ENCODE data around the gene RIMS1.

Gene RIMS1

DNA sequence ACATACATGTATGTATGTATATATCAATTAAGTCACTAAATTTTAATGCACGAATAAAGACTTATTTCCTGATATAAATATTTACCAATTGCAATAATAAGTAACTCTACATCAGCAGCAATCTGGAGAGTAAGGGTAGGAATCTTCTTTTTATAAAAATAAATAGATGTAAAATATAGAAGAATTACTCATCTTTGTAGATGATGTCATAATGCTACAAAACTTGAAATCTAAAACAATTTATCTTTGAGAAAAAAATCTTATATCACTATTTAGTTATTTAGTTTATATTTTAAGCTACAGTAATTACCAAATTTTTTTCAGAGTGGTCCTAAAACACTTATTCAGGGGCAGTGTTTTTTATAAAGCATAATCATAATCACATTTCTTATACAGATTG is 351.7 kb downstream of the RIMS1 start:
- H3K36me3 ChIP-seq (ENCODE audit: control insufficient read depth, insufficient read depth, low read length) = no peaks in the 10 kb centered on the region
- H3K4me1 ChIP-seq (ENCODE audit: control insufficient read depth, insufficient read depth, low read length, poor library complexity, severe bottlenecking) = no peaks in the 10 kb centered on the region
- H3K9me3 ChIP-seq (ENCODE audit: control insufficient read depth, low read length) = no peaks in the 10 kb centered on the region
- no peak overlapping the region for H3K27ac ChIP-seq (ENCODE audit: low read depth, low read length, severe bottlenecking)
- no CpG with 5 or more reads among the region's 1 CpG for WGBS, 2 experiments (ENCODE audit: insufficient coverage in 2 of 2)
- no peak overlapping the region for H3K4me3 ChIP-seq (ENCODE audit: extremely low read depth, insufficient read depth, low read length, poor library complexity, severe bottlenecking)

DNA sequence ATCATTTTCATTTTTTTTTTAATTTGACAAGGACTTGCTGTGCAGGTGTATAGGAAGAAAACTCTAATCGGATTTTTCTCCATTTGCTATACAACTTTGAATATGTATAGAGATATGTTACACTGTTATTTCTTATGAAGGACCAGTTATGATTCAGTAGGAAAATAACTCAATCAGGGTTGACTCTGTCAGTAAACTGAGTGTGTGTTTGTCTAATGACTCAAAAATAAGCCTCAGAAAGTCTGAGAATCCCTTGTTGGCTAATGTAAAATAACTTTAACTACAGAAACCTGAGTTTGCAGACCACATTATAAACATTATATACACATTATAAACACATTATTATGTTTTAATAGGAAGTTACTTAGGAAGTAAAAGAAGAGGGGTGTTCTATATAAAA is 352.6 kb downstream of the RIMS1 start:
- H3K9me3 ChIP-seq (ENCODE audit: control insufficient read depth, low read length) = no peaks in the 10 kb centered on the region
- no peaks in the 10 kb centered on the region for H3K36me3 ChIP-seq (ENCODE audit: control insufficient read depth, insufficient read depth, low read length)
- WGBS, 2 experiments (ENCODE audit: insufficient coverage in 2 of 2) = no CpG with 5 or more reads among the region's 1 CpG
- H3K27ac ChIP-seq (ENCODE audit: low read depth, low read length, severe bottlenecking) = no peak overlapping the region
- H3K4me1 ChIP-seq (ENCODE audit: control insufficient read depth, insufficient read depth, low read length, poor library complexity, severe bottlenecking) = no peaks in the 10 kb centered on the region
- H3K4me3 ChIP-seq (ENCODE audit: extremely low read depth, insufficient read depth, low read length, poor library complexity, severe bottlenecking) = no peak overlapping the region

DNA sequence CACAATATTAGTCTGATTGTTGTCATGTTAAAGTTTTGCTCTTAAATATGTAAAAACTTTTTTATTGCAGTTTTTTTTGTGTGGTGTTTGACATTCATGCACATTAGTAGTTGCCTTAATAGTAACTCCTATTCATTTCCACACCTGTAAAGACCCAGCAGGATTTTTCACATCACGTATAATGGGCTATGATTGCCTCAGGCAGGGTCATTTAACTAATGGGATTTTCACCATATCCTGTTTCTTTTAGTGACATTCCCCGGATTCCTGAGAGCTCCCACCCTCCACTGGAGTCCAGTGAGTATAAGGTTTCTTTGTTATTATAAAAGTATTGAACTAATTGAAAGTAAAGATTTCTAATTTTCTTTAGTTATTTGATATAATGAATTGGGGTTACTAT is 359.2 kb downstream of the RIMS1 start:
- H3K9me3 ChIP-seq (ENCODE audit: control insufficient read depth, low read length) = no peaks in the 10 kb centered on the region
- H3K4me1 ChIP-seq (ENCODE audit: control insufficient read depth, insufficient read depth, low read length, poor library complexity, severe bottlenecking) = no peaks in the 10 kb centered on the region
- H3K36me3 ChIP-seq (ENCODE audit: control insufficient read depth, insufficient read depth, low read length) = no peaks in the 10 kb centered on the region
- no peak overlapping the region for H3K4me3 ChIP-seq (ENCODE audit: extremely low read depth, insufficient read depth, low read length, poor library complexity, severe bottlenecking)
- 0% methylated on average over 1 of the region's 2 CpGs; no CpG with 5 or more reads in 1 of the 2 experiments for WGBS, 2 experiments (ENCODE audit: insufficient coverage in 2 of 2)
- H3K27ac ChIP-seq (ENCODE audit: low read depth, low read length, severe bottlenecking) = no peak overlapping the region

DNA sequence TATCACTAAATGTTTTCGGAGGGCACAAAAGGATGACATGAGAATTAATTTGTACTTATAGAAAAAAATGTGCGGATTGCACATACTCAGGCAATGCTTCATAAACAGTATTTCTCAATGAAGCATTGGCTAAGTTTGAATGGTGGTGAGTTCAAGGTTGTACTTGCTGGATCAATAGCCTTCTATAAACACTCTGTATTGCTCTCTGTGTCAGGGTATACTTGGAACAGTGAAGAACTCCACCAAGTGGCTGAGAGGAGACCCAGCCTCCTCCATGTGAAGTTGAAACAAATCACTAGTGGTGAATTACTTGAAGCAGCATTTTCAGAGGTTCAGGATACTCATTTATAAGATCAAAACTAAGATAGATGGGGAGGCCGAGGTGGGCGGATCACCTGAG is 360.6 kb downstream of the RIMS1 start:
- Histone ChIP-seq H3K4me1 (ENCODE audit: control insufficient read depth, insufficient read depth, low read length, poor library complexity, severe bottlenecking) (no peaks in the 10 kb centered on the region), H3K27ac (ENCODE audit: low read depth, low read length, severe bottlenecking) (no peak overlapping the region), H3K9me3 (ENCODE audit: control insufficient read depth, low read length) (no peaks in the 10 kb centered on the region), H3K4me3 (ENCODE audit: extremely low read depth, insufficient read depth, low read length, poor library complexity, severe bottlenecking) (no peak overlapping the region), H3K36me3 (ENCODE audit: control insufficient read depth, insufficient read depth, low read length) (no peaks in the 10 kb centered on the region)
- 60% methylated on average over 1 of the region's 4 CpGs; no CpG with 5 or more reads in 1 of the 2 experiments for WGBS, 2 experiments (ENCODE audit: insufficient coverage in 2 of 2)

DNA sequence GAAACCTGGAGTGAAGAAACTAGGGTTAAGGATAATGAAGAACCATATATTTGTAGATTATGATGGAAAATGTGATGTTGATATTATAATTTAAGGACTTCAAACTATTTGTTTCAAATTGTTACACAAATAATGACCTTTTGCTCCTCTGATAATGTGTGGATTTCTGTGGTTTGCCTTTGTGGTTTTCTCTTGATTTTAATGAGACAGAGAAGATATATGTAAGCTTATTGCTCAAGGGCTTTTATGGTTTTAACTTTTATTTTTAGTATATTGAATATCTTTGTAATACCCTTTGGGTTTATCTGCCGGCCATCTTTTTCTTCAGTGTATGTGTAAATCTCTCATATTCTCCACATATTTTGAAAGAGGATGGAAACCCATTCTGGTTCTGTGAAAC is 362.3 kb downstream of the RIMS1 start:
- H3K36me3 ChIP-seq (ENCODE audit: control insufficient read depth, insufficient read depth, low read length) = no peaks in the 10 kb centered on the region
- no peaks in the 10 kb centered on the region for H3K9me3 ChIP-seq (ENCODE audit: control insufficient read depth, low read length)
- no peak overlapping the region for H3K27ac ChIP-seq (ENCODE audit: low read depth, low read length, severe bottlenecking)
- no peak overlapping the region for H3K4me3 ChIP-seq (ENCODE audit: extremely low read depth, insufficient read depth, low read length, poor library complexity, severe bottlenecking)
- WGBS, 2 experiments (ENCODE audit: insufficient coverage in 2 of 2) = no CpG with 5 or more reads among the region's 1 CpG
- no peaks in the 10 kb centered on the region for H3K4me1 ChIP-seq (ENCODE audit: control insufficient read depth, insufficient read depth, low read length, poor library complexity, severe bottlenecking)

DNA sequence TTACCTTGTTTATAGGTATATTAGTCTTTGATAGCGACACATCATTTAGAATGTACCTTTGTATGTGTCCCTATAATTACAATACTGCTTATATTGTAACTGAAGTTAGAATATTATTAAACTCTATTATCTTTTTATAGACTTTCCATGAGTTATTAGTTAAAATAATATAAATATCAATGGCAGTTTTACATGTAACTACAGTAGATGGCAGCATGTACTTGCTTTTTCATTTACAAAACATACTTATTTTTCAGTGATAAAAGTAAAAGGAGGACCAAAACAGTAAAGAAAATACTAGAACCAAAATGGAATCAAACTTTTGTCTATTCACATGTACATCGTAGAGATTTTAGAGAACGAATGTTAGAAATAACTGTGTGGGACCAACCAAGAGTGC is 364.3 kb downstream of the RIMS1 start:
- H3K9me3 ChIP-seq (ENCODE audit: control insufficient read depth, low read length) = no peaks in the 10 kb centered on the region
- no peaks in the 10 kb centered on the region for H3K36me3 ChIP-seq (ENCODE audit: control insufficient read depth, insufficient read depth, low read length)
- H3K4me1 ChIP-seq (ENCODE audit: control insufficient read depth, insufficient read depth, low read length, poor library complexity, severe bottlenecking) = no peaks in the 10 kb centered on the region
- no peak overlapping the region for H3K27ac ChIP-seq (ENCODE audit: low read depth, low read length, severe bottlenecking)
- no peak overlapping the region for H3K4me3 ChIP-seq (ENCODE audit: extremely low read depth, insufficient read depth, low read length, poor library complexity, severe bottlenecking)
- WGBS, 2 experiments (ENCODE audit: insufficient coverage in 2 of 2) = 90% methylated on average over 2 of the region's 3 CpGs; no CpG with 5 or more reads in 1 of the 2 experiments

DNA sequence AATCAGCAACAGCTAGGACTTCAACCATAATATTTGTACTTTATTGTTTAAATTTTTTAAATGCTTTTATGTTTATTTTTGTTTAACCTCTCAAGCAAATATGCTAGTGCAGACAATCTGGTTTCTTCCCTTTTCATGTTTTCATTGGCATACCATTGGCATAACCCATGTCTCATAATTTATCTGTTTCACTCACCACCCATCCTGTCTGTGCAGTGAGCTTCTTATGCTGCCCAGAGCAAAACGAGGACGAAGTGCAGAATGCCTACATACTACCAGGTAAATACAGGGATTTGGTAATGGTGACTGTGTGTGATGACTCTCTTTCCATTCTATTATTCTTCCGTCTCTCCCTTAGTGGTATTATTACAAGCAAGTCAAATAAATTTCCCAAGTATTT is 374.1 kb downstream of the RIMS1 start:
- Histone ChIP-seq H3K36me3 (ENCODE audit: control insufficient read depth, insufficient read depth, low read length) (no peaks in the 10 kb centered on the region), H3K4me3 (ENCODE audit: extremely low read depth, insufficient read depth, low read length, poor library complexity, severe bottlenecking) (no peak overlapping the region), H3K9me3 (ENCODE audit: control insufficient read depth, low read length) (no peaks in the 10 kb centered on the region), H3K27ac (ENCODE audit: low read depth, low read length, severe bottlenecking) (no peak overlapping the region), H3K4me1 (ENCODE audit: control insufficient read depth, insufficient read depth, low read length, poor library complexity, severe bottlenecking) (no peaks in the 10 kb centered on the region)
- no CpG with 5 or more reads among the region's 3 CpGs for WGBS, 2 experiments (ENCODE audit: insufficient coverage in 2 of 2)

DNA sequence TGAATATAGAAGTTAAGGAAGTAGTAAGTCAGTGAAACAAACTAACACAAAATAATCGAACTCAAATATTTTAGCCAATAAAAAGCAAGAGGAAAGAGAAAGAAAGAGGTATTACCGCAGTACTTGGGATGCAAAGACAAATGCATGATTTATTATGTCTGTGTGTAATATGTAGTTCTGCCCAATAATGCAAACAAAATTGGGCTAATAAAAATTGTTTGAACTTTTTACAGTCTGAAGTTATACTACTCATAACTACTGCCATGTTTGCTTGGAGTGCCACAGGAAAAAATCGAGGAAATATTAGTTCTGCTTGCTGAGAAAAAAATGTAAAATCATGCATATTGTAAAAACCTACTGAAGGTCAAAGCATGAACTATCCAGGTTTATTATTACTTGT is 375.2 kb downstream of the RIMS1 start:
- no peaks in the 10 kb centered on the region for H3K36me3 ChIP-seq (ENCODE audit: control insufficient read depth, insufficient read depth, low read length)
- H3K4me1 ChIP-seq (ENCODE audit: control insufficient read depth, insufficient read depth, low read length, poor library complexity, severe bottlenecking) = no peaks in the 10 kb centered on the region
- 90% methylated on average over 2 of the region's 3 CpGs; no CpG with 5 or more reads in 1 of the 2 experiments for WGBS, 2 experiments (ENCODE audit: insufficient coverage in 2 of 2)
- H3K27ac ChIP-seq (ENCODE audit: low read depth, low read length, severe bottlenecking) = no peak overlapping the region
- H3K9me3 ChIP-seq (ENCODE audit: control insufficient read depth, low read length) = no peaks in the 10 kb centered on the region
- H3K4me3 ChIP-seq (ENCODE audit: extremely low read depth, insufficient read depth, low read length, poor library complexity, severe bottlenecking) = no peak overlapping the region

DNA sequence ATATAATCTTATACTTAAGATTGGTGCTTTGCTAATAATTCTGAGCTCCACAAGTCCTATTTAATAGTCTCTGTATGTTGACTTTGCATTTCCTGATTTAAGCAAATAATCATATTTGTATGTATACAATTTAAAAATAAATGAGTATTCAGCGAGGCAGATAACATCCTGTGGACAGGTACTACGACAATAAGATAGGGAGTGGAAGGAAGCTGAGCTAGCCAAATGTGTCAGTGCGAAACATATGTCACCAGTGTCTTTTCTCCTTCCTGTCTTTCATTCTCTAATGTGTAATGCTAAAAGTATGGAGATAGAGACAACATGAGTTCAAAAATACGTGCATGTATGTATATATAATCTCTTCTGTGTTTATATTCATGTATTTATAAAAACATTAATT is 375.9 kb downstream of the RIMS1 start:
- Histone ChIP-seq H3K27ac (ENCODE audit: low read depth, low read length, severe bottlenecking) (no peak overlapping the region), H3K4me3 (ENCODE audit: extremely low read depth, insufficient read depth, low read length, poor library complexity, severe bottlenecking) (no peak overlapping the region), H3K9me3 (ENCODE audit: control insufficient read depth, low read length) (no peaks in the 10 kb centered on the region), H3K4me1 (ENCODE audit: control insufficient read depth, insufficient read depth, low read length, poor library complexity, severe bottlenecking) (no peaks in the 10 kb centered on the region), H3K36me3 (ENCODE audit: control insufficient read depth, insufficient read depth, low read length) (no peaks in the 10 kb centered on the region)
- 100% methylated on average over 1 of the region's 4 CpGs; no CpG with 5 or more reads in 1 of the 2 experiments for WGBS, 2 experiments (ENCODE audit: insufficient coverage in 2 of 2)

DNA sequence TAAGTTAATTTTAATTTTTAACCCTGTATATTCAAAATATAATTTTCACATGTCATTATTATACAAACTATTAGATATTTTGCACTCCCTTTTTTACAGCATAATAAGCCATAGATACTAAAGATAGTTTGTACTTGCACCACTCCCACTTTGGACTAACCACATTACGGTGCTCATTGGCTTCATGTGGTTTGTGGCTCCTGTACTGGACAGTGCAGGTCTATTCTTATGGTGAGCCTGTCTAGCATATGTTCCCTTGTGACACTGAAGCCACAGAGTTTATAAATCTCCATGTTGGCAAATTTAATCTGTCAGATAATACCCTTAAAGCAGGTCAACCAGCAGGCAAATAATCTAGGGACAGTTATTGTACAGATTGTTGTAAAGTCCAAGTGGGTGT is 381.1 kb downstream of the RIMS1 start:
- no CpG with 5 or more reads among the region's 1 CpG for WGBS, 2 experiments (ENCODE audit: insufficient coverage in 2 of 2)
- no peaks in the 10 kb centered on the region for H3K9me3 ChIP-seq (ENCODE audit: control insufficient read depth, low read length)
- H3K27ac ChIP-seq (ENCODE audit: low read depth, low read length, severe bottlenecking) = no peak overlapping the region
- H3K4me1 ChIP-seq (ENCODE audit: control insufficient read depth, insufficient read depth, low read length, poor library complexity, severe bottlenecking) = no peaks in the 10 kb centered on the region
- H3K36me3 ChIP-seq (ENCODE audit: control insufficient read depth, insufficient read depth, low read length) = no peaks in the 10 kb centered on the region
- no peak overlapping the region for H3K4me3 ChIP-seq (ENCODE audit: extremely low read depth, insufficient read depth, low read length, poor library complexity, severe bottlenecking)

DNA sequence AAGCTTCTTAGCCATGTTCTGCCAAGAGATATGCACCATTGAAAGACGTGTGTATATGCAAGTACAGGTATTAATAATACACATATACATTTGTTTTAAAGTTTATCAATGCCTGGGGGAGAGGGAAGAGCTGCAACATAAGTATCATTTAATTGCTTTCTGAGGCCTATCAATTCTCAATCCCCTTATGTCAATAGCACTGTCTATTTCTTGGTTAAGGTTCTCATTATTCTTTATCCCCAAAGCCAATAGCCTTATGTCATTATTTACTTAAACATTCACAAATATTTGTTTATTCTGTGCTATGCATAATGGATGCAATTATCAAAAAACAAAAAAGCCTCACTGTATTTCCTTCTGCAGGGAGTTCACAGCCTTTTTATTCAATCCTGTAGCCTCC is 385.2 kb downstream of the RIMS1 start:
- WGBS, 2 experiments (ENCODE audit: insufficient coverage in 2 of 2) = no CpG with 5 or more reads among the region's 1 CpG

More for the DNA sequence above, 385.2 kb downstream of the RIMS1 start:
- Histone ChIP-seq H3K27ac (ENCODE audit: low read depth, low read length, severe bottlenecking) (no peak overlapping the region), H3K36me3 (ENCODE audit: control insufficient read depth, insufficient read depth, low read length) (no peaks in the 10 kb centered on the region), H3K9me3 (ENCODE audit: control insufficient read depth, low read length) (no peaks in the 10 kb centered on the region), H3K4me1 (ENCODE audit: control insufficient read depth, insufficient read depth, low read length, poor library complexity, severe bottlenecking) (no peaks in the 10 kb centered on the region), H3K4me3 (ENCODE audit: extremely low read depth, insufficient read depth, low read length, poor library complexity, severe bottlenecking) (no peak overlapping the region)
